ENCODE measurements around the gene SEPTIN14.
"Not testable (repeated sequence)": the region's sequence is repeated elsewhere in the genome, so short reads cannot be mapped to it uniquely, and the experiment has no call there.

DNA sequence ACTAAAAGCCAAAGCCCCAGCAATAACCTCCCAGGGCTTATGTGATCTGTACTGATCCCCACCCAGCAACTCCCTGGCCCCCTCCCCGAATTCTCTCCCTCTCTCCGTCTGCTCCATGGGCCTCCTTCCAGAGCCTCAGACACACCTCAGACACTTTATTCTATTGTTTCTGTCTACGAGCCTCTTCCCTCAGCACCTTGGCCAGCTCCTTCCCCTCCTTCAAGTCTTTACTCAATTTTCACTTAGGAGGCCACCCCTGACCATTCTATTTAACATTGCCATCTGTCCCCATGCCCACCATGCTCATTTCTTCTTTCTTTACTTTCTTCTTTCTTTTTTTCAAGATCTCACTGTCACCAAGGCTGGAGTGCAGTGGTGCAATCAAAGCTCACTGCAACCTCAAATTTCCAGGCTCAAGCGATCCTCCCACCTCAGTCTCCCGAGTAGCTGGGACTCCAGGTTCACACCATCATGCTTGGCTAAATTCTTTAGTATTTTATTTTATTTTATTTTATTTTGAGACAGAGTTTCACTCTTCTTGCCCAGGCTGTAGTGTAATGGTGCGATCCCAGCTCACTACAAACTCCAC is 109.2 kb downstream of the SEPTIN14 start:
- TF ChIP-seq, protein P1, sequence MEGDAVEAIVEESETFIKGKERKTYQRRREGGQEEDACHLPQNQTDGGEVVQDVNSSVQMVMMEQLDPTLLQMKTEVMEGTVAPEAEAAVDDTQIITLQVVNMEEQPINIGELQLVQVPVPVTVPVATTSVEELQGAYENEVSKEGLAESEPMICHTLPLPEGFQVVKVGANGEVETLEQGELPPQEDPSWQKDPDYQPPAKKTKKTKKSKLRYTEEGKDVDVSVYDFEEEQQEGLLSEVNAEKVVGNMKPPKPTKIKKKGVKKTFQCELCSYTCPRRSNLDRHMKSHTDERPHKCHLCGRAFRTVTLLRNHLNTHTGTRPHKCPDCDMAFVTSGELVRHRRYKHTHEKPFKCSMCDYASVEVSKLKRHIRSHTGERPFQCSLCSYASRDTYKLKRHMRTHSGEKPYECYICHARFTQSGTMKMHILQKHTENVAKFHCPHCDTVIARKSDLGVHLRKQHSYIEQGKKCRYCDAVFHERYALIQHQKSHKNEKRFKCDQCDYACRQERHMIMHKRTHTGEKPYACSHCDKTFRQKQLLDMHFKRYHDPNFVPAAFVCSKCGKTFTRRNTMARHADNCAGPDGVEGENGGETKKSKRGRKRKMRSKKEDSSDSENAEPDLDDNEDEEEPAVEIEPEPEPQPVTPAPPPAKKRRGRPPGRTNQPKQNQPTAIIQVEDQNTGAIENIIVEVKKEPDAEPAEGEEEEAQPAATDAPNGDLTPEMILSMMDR (IDR thresholded peaks at IDR 0.05; ENCODE audit: insufficient read depth, low read length, poor library complexity, severe bottlenecking), result not testable (repeated sequence)
- not testable (repeated sequence) for TF ChIP-seq EZH2phosphoT487 (conservative IDR thresholded peaks at IDR 0.05; ENCODE audit: low read length)
